HG02588 (cell line): ENCODE measurements around the gene PAQR7.
A peak's percentile ranks its signal among the peaks of the same experiment; 100 is the strongest.

Experiments used
- ATAC-seq: cut with Tn5 transposase; IDR thresholded peaks from one replicate; pipeline ENCODE4 v1.9.1; 2021; ENCODE audit warnings: mild to moderate bottlenecking, moderate library complexity; ENCODE audit not compliant: unreplicated experiment

PAQR7 gene, protein sequence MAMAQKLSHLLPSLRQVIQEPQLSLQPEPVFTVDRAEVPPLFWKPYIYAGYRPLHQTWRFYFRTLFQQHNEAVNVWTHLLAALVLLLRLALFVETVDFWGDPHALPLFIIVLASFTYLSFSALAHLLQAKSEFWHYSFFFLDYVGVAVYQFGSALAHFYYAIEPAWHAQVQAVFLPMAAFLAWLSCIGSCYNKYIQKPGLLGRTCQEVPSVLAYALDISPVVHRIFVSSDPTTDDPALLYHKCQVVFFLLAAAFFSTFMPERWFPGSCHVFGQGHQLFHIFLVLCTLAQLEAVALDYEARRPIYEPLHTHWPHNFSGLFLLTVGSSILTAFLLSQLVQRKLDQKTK

DNA sequence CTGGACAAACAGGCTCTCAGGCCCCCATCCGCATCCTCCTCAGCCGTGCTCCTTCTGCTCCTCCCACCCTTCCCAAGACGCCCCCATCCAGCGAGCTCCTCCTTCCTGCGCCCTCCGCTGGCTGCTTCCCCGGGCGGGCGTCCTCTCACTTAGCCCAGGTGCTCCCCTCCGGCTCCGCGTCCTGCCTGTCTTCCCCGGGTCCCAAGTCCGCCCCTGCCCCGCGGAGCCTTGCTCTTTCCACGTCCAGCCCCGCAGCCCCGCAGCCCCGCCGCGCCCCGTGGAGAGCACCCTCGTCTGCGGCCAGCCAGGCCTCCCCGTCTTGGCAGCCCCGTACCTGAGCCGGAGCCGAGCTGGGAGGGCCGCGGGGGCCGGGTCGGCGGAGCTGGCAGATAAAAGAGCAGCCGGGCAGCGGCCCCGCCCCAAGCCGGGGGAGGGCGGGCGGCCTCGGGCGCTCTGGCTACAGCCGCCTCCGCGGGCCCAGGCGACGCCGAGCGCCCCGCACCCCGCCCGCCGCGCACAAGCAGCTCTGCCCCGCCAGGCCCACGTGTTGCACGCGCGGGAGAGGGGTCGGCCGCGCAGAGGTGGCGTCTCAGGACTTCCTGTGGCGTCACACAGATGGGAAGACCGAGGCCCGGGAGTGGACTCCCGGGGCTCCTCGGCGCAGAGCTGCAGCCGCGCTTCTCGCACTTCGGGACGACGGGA, at the start of gene PAQR7:
TSS of gene PAQR7 (minus strand) at position 555 of the 702 bp plus-strand sequence. CDS start 11,869 bp downstream, outside the sequence.
- peak; percentile 51 for ATAC-seq

DNA sequence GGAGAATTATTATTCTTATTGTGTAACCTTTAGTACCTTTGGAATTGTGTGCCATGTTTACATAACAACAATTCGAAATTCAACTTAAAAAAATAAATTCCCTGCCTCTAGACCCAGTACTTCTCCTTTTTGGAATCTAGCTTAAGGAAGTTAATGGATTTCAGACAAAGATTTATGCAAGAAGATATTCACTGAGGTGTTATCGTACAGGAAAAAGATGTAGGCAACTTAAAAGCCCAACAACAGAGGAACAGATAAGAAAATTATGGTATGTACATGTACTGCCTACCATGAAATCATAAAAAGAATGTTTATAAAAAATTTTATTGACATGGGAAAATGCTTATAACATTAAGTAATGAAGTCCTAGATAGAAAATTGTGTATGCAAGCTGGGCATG, 48.9 kb upstream of the PAQR7 start:
- no peak for ATAC-seq

DNA sequence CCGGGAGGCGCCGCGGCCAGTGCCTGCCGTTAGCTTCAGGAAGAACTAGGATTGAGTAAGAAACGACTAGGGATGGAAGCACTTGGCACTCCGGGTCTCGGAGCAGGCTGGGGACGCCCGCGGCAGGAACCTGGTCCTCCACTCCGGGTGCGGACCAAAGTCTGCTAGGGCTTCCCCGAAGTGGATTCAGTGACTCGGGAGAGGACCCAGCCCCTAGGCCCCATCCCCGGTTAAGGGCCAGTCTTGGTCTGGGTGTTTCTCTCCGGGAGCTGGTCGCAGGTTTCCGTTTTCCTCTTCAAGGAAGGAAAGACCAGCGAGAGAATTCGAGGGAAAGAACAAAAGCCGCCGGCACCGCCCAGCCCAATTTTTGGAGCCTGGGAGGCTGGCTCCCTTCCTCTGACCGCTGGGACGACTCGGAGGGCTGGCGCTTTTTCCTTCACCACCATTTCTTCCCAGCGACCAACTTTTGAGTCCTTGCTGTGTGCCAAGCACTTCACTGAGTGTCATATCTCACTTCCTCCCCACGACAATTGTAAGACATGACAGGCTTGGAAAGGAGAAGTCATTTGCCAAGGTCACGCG, 47.6 kb upstream of the PAQR7 start:
- no peak for ATAC-seq

GRCh38 chr1:25922056-25922970, 46.8 kb upstream of the PAQR7 start:
- ATAC-seq, result no peak

- ATAC-seq, result no peak
Measured at GRCh38 chr1:25918615-25919014, 43.1 kb upstream of the PAQR7 start.

- ATAC-seq, result no peak
Measured at GRCh38 chr1:25917996-25918395, 42.5 kb upstream of the PAQR7 start.

DNA sequence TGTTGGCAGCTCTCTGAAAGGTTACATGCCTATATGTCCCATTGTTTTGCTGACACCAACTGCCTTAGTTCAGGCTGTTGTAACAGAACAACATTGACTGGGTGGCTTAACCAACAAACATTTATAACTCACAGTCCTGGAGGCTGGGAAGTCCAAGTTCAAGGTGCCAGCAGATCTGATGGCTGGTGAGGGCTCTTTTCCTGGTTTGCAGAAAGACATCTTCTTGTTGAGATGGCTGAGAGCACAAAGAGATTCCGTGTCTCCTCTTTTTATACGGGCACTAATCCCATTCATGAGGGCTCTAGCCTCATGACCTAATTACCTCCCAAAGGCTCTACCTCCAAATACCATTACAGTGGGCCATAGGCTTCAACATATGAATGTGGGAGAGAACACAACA, 41.0 kb upstream of the PAQR7 start:
- no peak for ATAC-seq

DNA sequence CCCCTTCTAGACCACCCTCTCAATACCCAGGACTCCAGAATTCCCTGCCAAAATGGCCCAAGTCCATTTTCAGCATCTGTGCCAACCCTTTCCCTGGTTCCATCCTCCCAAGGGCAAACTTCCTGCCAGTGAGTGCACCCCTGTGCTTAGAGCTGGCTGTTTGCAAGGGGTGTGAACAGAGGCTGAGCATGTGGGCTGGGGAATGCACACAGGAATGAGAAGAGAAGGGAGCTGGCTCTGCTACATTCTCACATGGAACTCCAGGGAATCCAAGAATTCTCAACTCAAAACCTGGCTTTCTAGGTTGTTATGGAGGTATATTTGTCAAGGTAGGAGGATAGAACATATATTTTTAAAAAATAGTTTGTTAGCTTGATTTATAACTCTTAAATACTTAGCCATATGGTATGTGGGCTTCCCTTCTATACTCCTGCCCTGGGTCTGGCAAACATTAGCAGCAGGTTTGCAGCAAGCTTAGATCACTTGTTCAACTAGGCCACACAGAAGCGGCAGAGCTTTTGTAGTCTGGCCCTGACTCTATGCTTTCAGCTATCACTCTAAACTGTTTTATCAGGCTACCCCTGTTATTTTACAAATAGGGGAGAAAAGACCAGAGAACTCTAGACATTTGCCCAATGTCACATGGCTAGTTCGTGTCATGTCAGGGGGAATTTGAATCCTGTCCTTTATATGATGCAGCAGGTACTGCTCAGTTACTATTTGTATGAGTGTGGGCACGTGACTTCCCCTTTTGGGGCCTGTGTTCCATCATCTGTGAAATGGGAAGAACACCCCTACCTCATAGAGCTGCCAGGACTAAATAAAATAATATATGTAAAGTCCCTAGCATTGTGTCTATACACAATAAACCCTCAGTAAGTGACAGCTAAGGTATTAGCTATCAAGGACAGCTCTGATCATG, 38.8 kb upstream of the PAQR7 start:
- no peak for ATAC-seq

GRCh38 chr1:25913206-25913605, 37.7 kb upstream of the PAQR7 start:
- ATAC-seq, result no peak

DNA sequence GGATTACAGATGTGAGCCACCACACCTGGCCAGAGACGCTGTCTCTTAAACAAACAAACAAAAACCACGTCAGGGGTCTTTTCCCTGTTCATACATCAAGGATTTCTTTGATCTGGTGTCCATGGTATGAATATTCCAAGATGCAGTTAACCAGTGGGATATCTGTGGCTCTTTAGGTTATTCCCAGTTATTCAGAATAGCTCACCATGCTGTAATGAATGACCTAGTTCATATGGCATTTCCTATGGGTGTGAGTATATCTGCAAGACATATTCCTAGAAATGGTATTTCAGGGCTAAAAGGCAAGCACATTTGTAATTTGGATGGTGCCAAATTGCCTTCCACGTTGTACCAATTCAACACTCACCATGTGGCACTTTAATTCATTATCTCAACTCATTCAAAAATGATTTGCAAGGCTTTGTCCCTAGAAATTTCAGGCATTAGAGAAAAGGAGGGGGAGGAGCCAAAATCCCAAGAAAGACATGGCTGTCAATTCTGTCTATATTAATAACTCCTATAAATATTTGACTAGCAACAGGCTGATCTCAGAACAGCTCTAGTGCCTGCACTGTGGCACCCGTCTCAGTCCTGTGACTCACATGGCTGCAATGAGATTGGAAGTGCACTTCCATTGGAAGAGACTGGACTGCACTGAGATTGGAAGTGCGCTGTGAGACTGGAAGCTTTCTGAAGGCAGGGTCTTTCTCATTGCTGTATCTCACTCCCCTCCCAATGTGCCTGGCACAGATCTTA, 36.7 kb upstream of the PAQR7 start:
- ATAC-seq, result no peak

DNA sequence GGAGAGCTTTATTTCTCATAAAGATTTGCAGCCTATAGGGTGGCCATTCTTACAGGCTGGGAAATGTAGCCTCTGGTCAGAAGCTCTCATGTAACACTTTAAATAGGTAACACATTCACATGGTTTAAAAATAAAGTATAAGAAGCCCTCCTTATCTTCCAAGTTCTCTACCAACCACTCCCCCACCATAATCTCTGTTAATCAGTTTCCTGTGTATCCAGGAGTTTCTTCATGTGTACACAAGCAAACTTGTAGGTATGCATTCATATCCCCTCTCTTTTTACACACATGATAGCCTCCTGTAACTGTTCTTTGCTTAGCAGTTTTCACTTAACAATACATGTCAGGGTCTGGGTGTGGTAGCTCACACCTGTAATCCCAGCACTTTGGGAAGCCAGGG, 35.7 kb upstream of the PAQR7 start:
- no peak for ATAC-seq

GRCh38 chr1:25909040-25909439, 33.5 kb upstream of the PAQR7 start:
- no peak for ATAC-seq

- no peak for ATAC-seq
Measured at GRCh38 chr1:25908161-25908560, 32.7 kb upstream of the PAQR7 start.

GRCh38 chr1:25907601-25908000, 32.1 kb upstream of the PAQR7 start:
- no peak for ATAC-seq

GRCh38 chr1:25906644-25907300, 31.3 kb upstream of the PAQR7 start:
- ATAC-seq, result no peak

DNA sequence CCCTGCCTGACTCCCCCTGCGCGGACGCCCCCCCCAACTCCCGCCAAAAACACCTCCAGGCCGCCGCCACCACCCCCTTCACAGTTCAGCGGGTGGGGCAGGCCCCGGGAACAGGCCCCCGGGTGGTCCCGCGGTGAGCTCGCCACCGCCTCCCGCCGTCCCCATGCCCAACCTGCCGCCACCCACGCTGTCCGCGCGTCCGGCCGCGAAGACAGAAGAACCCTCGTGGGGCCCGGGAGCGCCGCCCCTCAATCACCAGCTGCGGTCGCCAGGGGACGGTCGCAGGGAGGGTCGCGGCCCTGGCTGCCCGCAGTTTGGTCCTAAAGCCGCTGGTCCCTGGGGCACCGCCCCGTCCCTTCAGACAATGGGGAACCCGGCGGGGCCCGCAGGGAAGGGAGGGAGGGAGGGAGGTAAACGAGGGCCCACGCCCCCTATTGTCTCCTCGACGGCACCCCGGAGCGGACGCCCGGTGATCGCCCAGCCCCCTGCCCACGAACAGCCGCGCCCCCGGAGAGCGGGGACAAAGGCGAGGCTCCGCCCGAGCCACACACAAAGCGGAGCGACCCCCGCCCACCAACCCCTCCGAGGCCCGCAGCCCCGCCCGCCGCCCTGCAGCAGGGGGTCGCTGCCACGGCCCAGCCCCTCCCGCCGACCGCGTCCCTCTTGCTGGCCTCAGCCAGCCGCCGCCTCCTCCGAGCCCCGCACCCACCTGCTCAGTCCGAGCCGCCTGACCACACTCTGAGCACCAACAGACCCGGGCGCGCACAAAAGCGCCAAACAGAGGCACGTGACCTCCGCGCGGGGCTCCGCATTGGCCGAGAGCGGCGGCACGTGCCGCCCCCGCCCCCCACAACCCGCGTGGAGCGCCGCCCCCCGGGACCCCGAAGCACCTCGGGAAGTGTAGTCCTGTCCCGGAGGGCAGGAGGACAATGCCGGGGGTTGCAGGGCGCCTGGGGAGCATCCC, 30.5 kb upstream of the PAQR7 start, which contains the start of gene STMN1:
TSS of gene STMN1 (minus strand) at position 740 of the 964 bp plus-strand sequence. CDS start 1,743 bp downstream, outside the sequence.
- peak; percentile 52 for ATAC-seq

DNA sequence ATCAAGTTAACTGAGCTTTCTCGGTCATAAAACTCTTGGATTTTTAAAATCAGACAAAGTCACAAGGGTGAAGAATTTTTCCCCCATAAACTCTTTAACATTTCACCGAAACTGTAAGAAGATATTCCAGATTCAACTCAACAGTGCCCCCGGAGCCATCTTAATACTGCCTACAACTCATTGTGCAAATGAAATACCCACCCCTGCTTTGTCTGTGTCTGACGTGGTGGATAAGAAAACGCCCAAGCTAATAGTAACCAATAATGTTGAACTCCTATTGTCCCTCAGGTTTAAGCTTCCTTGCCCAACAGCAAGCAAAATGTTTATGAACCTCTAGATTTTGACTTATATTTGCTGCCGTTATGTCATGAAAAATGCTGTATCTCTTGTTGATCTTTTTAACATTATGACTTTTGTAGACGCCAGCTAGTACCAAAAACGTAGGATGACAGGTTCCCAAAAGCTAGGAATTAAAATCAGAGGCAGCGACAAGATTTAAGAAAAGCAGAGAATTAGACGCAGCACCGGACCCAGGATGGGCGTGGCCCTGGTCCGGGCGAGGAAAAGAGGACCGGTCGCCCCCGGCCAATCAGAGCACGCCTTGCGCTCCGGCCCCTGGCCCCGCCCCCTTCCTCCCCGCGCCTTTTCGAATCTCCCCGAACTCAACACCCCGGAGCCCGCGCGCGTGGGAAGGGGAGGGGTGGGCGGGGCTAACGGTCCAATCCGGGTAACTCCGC, 29.6 kb upstream of the PAQR7 start:
- peak; percentile 79 for ATAC-seq
